Activated naive CD4-positive, alpha-beta T cell treated with anti-CD3 and anti-CD28 coated beads for 36 hours (primary cell): ENCODE measurements around the gene INPP5A. TPM values are rescaled to one million over a fixed set of nuclear protein-coding genes. Genes with fewer than 3 reads are reported as not detected.

Source experiments
- CTCF ChIA-PET: fragments of 350-600 bp; sonication (Branson Sonifier 250); formaldehyde crosslinking; loops from one replicate; lab custom pipeline; 2021; ENCODE audit warnings: antibody characterized with exemption; lab: Charles Lee
- DNase-seq: peaks from one replicate; pipeline ENCODE4 v3.0.0-alpha.2; 2020
- H3K27ac Mint-ChIP-seq: one replicate; pipeline ENCODE4 v1.8.0; 2021; ENCODE audit warnings: mild to moderate bottlenecking, mixed read lengths
- H3K27me3 Mint-ChIP-seq: one replicate; pipeline ENCODE4 v1.8.0; 2021; ENCODE audit warnings: low read depth, mixed read lengths
- H3K36me3 Mint-ChIP-seq: one replicate; pipeline ENCODE4 v1.8.0; 2021; ENCODE audit warnings: low read depth, mixed read lengths
- H3K4me1 Mint-ChIP-seq: one replicate; pipeline ENCODE4 v1.8.0; 2021; ENCODE audit warnings: low read depth, mixed read lengths
- H3K4me3 Mint-ChIP-seq: one replicate; pipeline ENCODE4 v1.8.0; 2021; ENCODE audit warnings: mild to moderate bottlenecking, moderate library complexity, mixed read lengths
- H3K9me3 Mint-ChIP-seq: one replicate; pipeline ENCODE4 v1.8.0; 2021; ENCODE audit warnings: mixed read lengths
- intact Hi-C: fragments of 100-400 bp; cut with micrococcal nuclease; formaldehyde crosslinking; loops from one replicate; pipeline ENCODE4 v1.15.1; 2023
- total RNA-seq, 2 experiments: library from RNA; stranded (reverse); gene quantifications; one replicate each; pipeline ENCODE4 v1.2.3, GENCODE V29; 2021

Gene INPP5A
- total RNA-seq, 2 experiments from 2014 or later, result 17.3 to 19.5 TPM

- CTCF ChIA-PET, result no interaction called here
Measured at GRCh38 chr10:132646443-132647097, 109.0 kb downstream of the INPP5A start.

GRCh38 chr10:132647424-132647823, 109.8 kb downstream of the INPP5A start:
- no peaks in the 10 kb centered on the region for H3K27me3 Mint-ChIP-seq

More at GRCh38 chr10:132646443-132647097, 109.0 kb downstream of the INPP5A start:
- Mint-ChIP-seq H3K9me3 (no peaks in the 10 kb centered on the region), H3K27me3 (no peaks in the 10 kb centered on the region), H3K4me3 (no peak overlapping the region), H3K4me1 (no peaks in the 10 kb centered on the region), H3K27ac (no peak overlapping the region), H3K36me3 (peaks cover 4% of the 10 kb centered on the region)
- intact Hi-C loops, result no loop called here
- DNase-seq, result no peak

GRCh38 chr10:132648072-132648850, 110.7 kb downstream of the INPP5A start:
- CTCF ChIA-PET, result interaction anchor here (1.7 kb wide), 1 partner anchor 10 kb away, joined by 3 read pairs; no protein-coding TSS in a partner anchor
- Mint-ChIP-seq H3K36me3 (peaks cover 4% of the 10 kb centered on the region), H3K27ac (no peak overlapping the region), H3K4me1 (no peaks in the 10 kb centered on the region), H3K27me3 (no peaks in the 10 kb centered on the region), H3K4me3 (no peak overlapping the region), H3K9me3 (no peaks in the 10 kb centered on the region)
- intact Hi-C loops, result no loop called here
- DNase-seq, result no peak

More at GRCh38 chr10:132647424-132647823, 109.8 kb downstream of the INPP5A start:
- H3K4me3 Mint-ChIP-seq, result no peak overlapping the region
- CTCF ChIA-PET, result no interaction called here
- no peak for DNase-seq
- intact Hi-C loops, result no loop called here
- no peaks in the 10 kb centered on the region for H3K9me3 Mint-ChIP-seq
- H3K27ac Mint-ChIP-seq, result no peak overlapping the region
- H3K4me1 Mint-ChIP-seq, result no peaks in the 10 kb centered on the region
- H3K36me3 Mint-ChIP-seq, result peaks cover 4% of the 10 kb centered on the region

- no peak for DNase-seq
- CTCF ChIA-PET, result interaction anchor here (1.7 kb wide), 1 partner anchor 10 kb away, joined by 3 read pairs; no protein-coding TSS in a partner anchor
- Mint-ChIP-seq H3K4me3 (no peak overlapping the region), H3K9me3 (no peaks in the 10 kb centered on the region), H3K27me3 (no peaks in the 10 kb centered on the region), H3K36me3 (peaks cover 4% of the 10 kb centered on the region), H3K4me1 (no peaks in the 10 kb centered on the region), H3K27ac (no peak overlapping the region)
- intact Hi-C loops, result no loop called here
Measured at GRCh38 chr10:132648851-132649528, 111.4 kb downstream of the INPP5A start.

GRCh38 chr10:132649651-132650360, 112.2 kb downstream of the INPP5A start:
- Mint-ChIP-seq H3K9me3 (no peaks in the 10 kb centered on the region), H3K4me3 (no peak overlapping the region), H3K27ac (no peak overlapping the region), H3K27me3 (no peaks in the 10 kb centered on the region), H3K36me3 (peaks cover 5% of the 10 kb centered on the region), H3K4me1 (peaks cover 1% of the 10 kb centered on the region)
- DNase-seq, result no peak
- intact Hi-C loops, result no loop called here
- CTCF ChIA-PET, result interaction anchor here (1.7 kb wide), 1 partner anchor 11 kb away, joined by 3 read pairs; no protein-coding TSS in a partner anchor

- CTCF ChIA-PET, result no interaction called here
- DNase-seq, result no peak
- peaks cover 5% of the 10 kb centered on the region for H3K36me3 Mint-ChIP-seq
- intact Hi-C loops, result no loop called here
- no peak overlapping the region for H3K27ac Mint-ChIP-seq
- peaks cover 1% of the 10 kb centered on the region for H3K4me1 Mint-ChIP-seq
- H3K4me3 Mint-ChIP-seq, result no peak overlapping the region
- no peaks in the 10 kb centered on the region for H3K27me3 Mint-ChIP-seq
- H3K9me3 Mint-ChIP-seq, result no peaks in the 10 kb centered on the region
Measured at GRCh38 chr10:132650611-132651250, 113.1 kb downstream of the INPP5A start.

GRCh38 chr10:132651511-132652029, 114.0 kb downstream of the INPP5A start:
- no peaks in the 10 kb centered on the region for H3K9me3 Mint-ChIP-seq
- peaks cover 1% of the 10 kb centered on the region for H3K4me1 Mint-ChIP-seq
- no peaks in the 10 kb centered on the region for H3K27me3 Mint-ChIP-seq
- H3K4me3 Mint-ChIP-seq, result no peak overlapping the region
- H3K27ac Mint-ChIP-seq, result no peak overlapping the region
- intact Hi-C loops, result no loop called here
- CTCF ChIA-PET, result interaction anchor here (1.0 kb wide), 1 partner anchor 192 kb away, joined by 4 read pairs; no protein-coding TSS in a partner anchor
- H3K36me3 Mint-ChIP-seq, result peaks cover 5% of the 10 kb centered on the region
- no peak for DNase-seq

- Mint-ChIP-seq H3K4me3 (no peak overlapping the region), H3K36me3 (peaks cover 1% of the 10 kb centered on the region), H3K27ac (no peak overlapping the region), H3K9me3 (no peaks in the 10 kb centered on the region), H3K4me1 (peaks cover 1% of the 10 kb centered on the region), H3K27me3 (no peaks in the 10 kb centered on the region)
- no peak for DNase-seq
- CTCF ChIA-PET, result interaction anchor here (1.0 to 1.4 kb wide), 3 partner anchors 10 to 193 kb away, joined by 3 to 4 read pairs (median 3); no protein-coding TSS in a partner anchor
- intact Hi-C loops, result no loop called here
Measured at GRCh38 chr10:132652446-132652845, 114.9 kb downstream of the INPP5A start.

GRCh38 chr10:132652936-132653590, 115.5 kb downstream of the INPP5A start:
- Mint-ChIP-seq H3K4me3 (no peak overlapping the region), H3K27me3 (no peaks in the 10 kb centered on the region), H3K4me1 (peaks cover 1% of the 10 kb centered on the region), H3K36me3 (peaks cover 1% of the 10 kb centered on the region), H3K9me3 (no peaks in the 10 kb centered on the region), H3K27ac (no peak overlapping the region)
- DNase-seq, result no peak
- CTCF ChIA-PET, result interaction anchor here (0.7 to 1.4 kb wide), 3 partner anchors 11 to 510 kb away, joined by 3 read pairs; no protein-coding TSS in a partner anchor
- intact Hi-C loops, result no loop called here

- Mint-ChIP-seq H3K27ac (no peak overlapping the region), H3K4me1 (peaks cover 1% of the 10 kb centered on the region), H3K4me3 (no peak overlapping the region), H3K36me3 (peaks cover 1% of the 10 kb centered on the region), H3K27me3 (no peaks in the 10 kb centered on the region), H3K9me3 (no peaks in the 10 kb centered on the region)
- DNase-seq, result no peak
- intact Hi-C loops, result loop anchor here (1.0 kb wide), 1 partner anchor 135 kb away; no protein-coding TSS in a partner anchor
- CTCF ChIA-PET, result interaction anchor here (0.7 to 2.3 kb wide), 4 partner anchors 12 to 511 kb away, joined by 3 to 12 read pairs (median 6); no protein-coding TSS in a partner anchor
Measured at GRCh38 chr10:132653721-132654120, 116.1 kb downstream of the INPP5A start.
